Measurements from ENCODE around the gene PHACTR3. TPM values are rescaled to one million over a fixed set of nuclear protein-coding genes. Genes with fewer than 3 reads are reported as not detected.

The PHACTR3 gene
- total and polyA plus RNA-seq, 2 donors = 0.62 to 2.7 TPM

GRCh38 chr20:59718071-59718470, 113.7 kb downstream of the PHACTR3 start:
- Histone ChIP-seq H3K36me3 (ENCODE audit: insufficient read depth) (no peaks in the 10 kb centered on the region), H3K27ac (ENCODE audit: low read depth) (no peak overlapping the region), H3K4me3 (ENCODE audit: low read depth, low read length) (no peak overlapping the region), H3K4me1 (ENCODE audit: insufficient read depth) (no peaks in the 10 kb centered on the region)
- DNase-seq (ENCODE audit: extremely low spot score) = no peak

GRCh38 chr20:59718751-59719150, 114.4 kb downstream of the PHACTR3 start:
- 94% methylated on average over 12 of the region's 12 CpGs for WGBS
- Histone ChIP-seq H3K27ac (ENCODE audit: low read depth) (no peak overlapping the region), H3K4me3 (ENCODE audit: low read depth, low read length) (no peak overlapping the region), H3K36me3 (ENCODE audit: insufficient read depth) (no peaks in the 10 kb centered on the region), H3K4me1 (ENCODE audit: insufficient read depth) (no peaks in the 10 kb centered on the region)
- DNase-seq (ENCODE audit: extremely low spot score) = no peak

- H3K27ac ChIP-seq (ENCODE audit: low read depth) = no peak overlapping the region
- WGBS = 92% methylated on average over 10 of the region's 10 CpGs
- no peaks in the 10 kb centered on the region for H3K4me1 ChIP-seq (ENCODE audit: insufficient read depth)
- H3K36me3 ChIP-seq (ENCODE audit: insufficient read depth) = no peaks in the 10 kb centered on the region
- no peak overlapping the region for H3K4me3 ChIP-seq (ENCODE audit: low read depth, low read length)
- DNase-seq (ENCODE audit: extremely low spot score) = no peak
Measured at GRCh38 chr20:59720013-59720412, 115.7 kb downstream of the PHACTR3 start.

- no peaks in the 10 kb centered on the region for H3K4me1 ChIP-seq (ENCODE audit: insufficient read depth)
- no peaks in the 10 kb centered on the region for H3K36me3 ChIP-seq (ENCODE audit: insufficient read depth)
- 94% methylated on average over 7 of the region's 7 CpGs for WGBS
- DNase-seq (ENCODE audit: extremely low spot score) = no peak
- H3K27ac ChIP-seq (ENCODE audit: low read depth) = no peak overlapping the region
- H3K4me3 ChIP-seq (ENCODE audit: low read depth, low read length) = no peak overlapping the region
Measured at GRCh38 chr20:59721386-59721785, 117.0 kb downstream of the PHACTR3 start.

- Histone ChIP-seq H3K27ac (ENCODE audit: low read depth) (no peak overlapping the region), H3K4me3 (ENCODE audit: low read depth, low read length) (no peak overlapping the region), H3K36me3 (ENCODE audit: insufficient read depth) (no peaks in the 10 kb centered on the region), H3K4me1 (ENCODE audit: insufficient read depth) (no peaks in the 10 kb centered on the region)
- 74% methylated on average over 5 of the region's 5 CpGs for WGBS
- DNase-seq (ENCODE audit: extremely low spot score) = no peak
Measured at GRCh38 chr20:59723108-59723500, 118.8 kb downstream of the PHACTR3 start.

- DNase-seq (ENCODE audit: extremely low spot score) = no peak
Measured at GRCh38 chr20:59723607-59724456, 119.5 kb downstream of the PHACTR3 start.

GRCh38 chr20:59724457-59725366, 120.4 kb downstream of the PHACTR3 start:
- no peak for DNase-seq (ENCODE audit: extremely low spot score)
- Histone ChIP-seq H3K4me1 (ENCODE audit: insufficient read depth) (no peaks in the 10 kb centered on the region), H3K27ac (ENCODE audit: low read depth) (no peak overlapping the region), H3K4me3 (ENCODE audit: low read depth, low read length) (no peak overlapping the region), H3K36me3 (ENCODE audit: insufficient read depth) (no peaks in the 10 kb centered on the region)
- WGBS = 69% methylated on average over 10 of the region's 10 CpGs

More at GRCh38 chr20:59723607-59724456, 119.5 kb downstream of the PHACTR3 start:
- no peaks in the 10 kb centered on the region for H3K4me1 ChIP-seq (ENCODE audit: insufficient read depth)
- WGBS = 89% methylated on average over 19 of the region's 19 CpGs
- H3K4me3 ChIP-seq (ENCODE audit: low read depth, low read length) = no peak overlapping the region
- no peaks in the 10 kb centered on the region for H3K36me3 ChIP-seq (ENCODE audit: insufficient read depth)
- H3K27ac ChIP-seq (ENCODE audit: low read depth) = no peak overlapping the region

GRCh38 chr20:59725476-59726280, 121.3 kb downstream of the PHACTR3 start:
- Histone ChIP-seq H3K36me3 (ENCODE audit: insufficient read depth) (no peaks in the 10 kb centered on the region), H3K4me1 (ENCODE audit: insufficient read depth) (no peaks in the 10 kb centered on the region), H3K4me3 (ENCODE audit: low read depth, low read length) (no peak overlapping the region), H3K27ac (ENCODE audit: low read depth) (no peak overlapping the region)
- WGBS = 87% methylated on average over 8 of the region's 8 CpGs
- DNase-seq (ENCODE audit: extremely low spot score) = no peak

- Histone ChIP-seq H3K4me3 (ENCODE audit: low read depth, low read length) (no peak overlapping the region), H3K4me1 (ENCODE audit: insufficient read depth) (no peaks in the 10 kb centered on the region), H3K27ac (ENCODE audit: low read depth) (no peak overlapping the region), H3K36me3 (ENCODE audit: insufficient read depth) (no peaks in the 10 kb centered on the region)
- DNase-seq (ENCODE audit: extremely low spot score) = no peak
- WGBS = 75% methylated on average over 3 of the region's 3 CpGs
Measured at GRCh38 chr20:59726281-59726595, 121.9 kb downstream of the PHACTR3 start.

GRCh38 chr20:59728722-59729430, 124.5 kb downstream of the PHACTR3 start:
- 96% methylated on average over 13 of the region's 13 CpGs for WGBS
- Histone ChIP-seq H3K4me3 (ENCODE audit: low read depth, low read length) (no peak overlapping the region), H3K27ac (ENCODE audit: low read depth) (no peak overlapping the region), H3K4me1 (ENCODE audit: insufficient read depth) (no peaks in the 10 kb centered on the region), H3K36me3 (ENCODE audit: insufficient read depth) (no peaks in the 10 kb centered on the region)
- no peak for DNase-seq (ENCODE audit: extremely low spot score)

- Histone ChIP-seq H3K27ac (ENCODE audit: low read depth) (no peak overlapping the region), H3K4me3 (ENCODE audit: low read depth, low read length) (no peak overlapping the region), H3K4me1 (ENCODE audit: insufficient read depth) (no peaks in the 10 kb centered on the region), H3K36me3 (ENCODE audit: insufficient read depth) (no peaks in the 10 kb centered on the region)
- no peak for DNase-seq (ENCODE audit: extremely low spot score)
- 88% methylated on average over 5 of the region's 5 CpGs for WGBS
Measured at GRCh38 chr20:59729506-59729905, 125.2 kb downstream of the PHACTR3 start.

GRCh38 chr20:59730722-59731121, 126.4 kb downstream of the PHACTR3 start:
- Histone ChIP-seq H3K36me3 (ENCODE audit: insufficient read depth) (no peaks in the 10 kb centered on the region), H3K4me1 (ENCODE audit: insufficient read depth) (no peaks in the 10 kb centered on the region), H3K4me3 (ENCODE audit: low read depth, low read length) (no peak overlapping the region), H3K27ac (ENCODE audit: low read depth) (no peak overlapping the region)
- no peak for DNase-seq (ENCODE audit: extremely low spot score)
- 69% methylated on average over 3 of the region's 3 CpGs for WGBS

GRCh38 chr20:59731376-59731775, 127.0 kb downstream of the PHACTR3 start:
- H3K4me3 ChIP-seq (ENCODE audit: low read depth, low read length) = no peak overlapping the region
- WGBS = 64% methylated on average over 2 of the region's 2 CpGs
- no peak for DNase-seq (ENCODE audit: extremely low spot score)
- H3K27ac ChIP-seq (ENCODE audit: low read depth) = no peak overlapping the region
- no peaks in the 10 kb centered on the region for H3K36me3 ChIP-seq (ENCODE audit: insufficient read depth)
- H3K4me1 ChIP-seq (ENCODE audit: insufficient read depth) = no peaks in the 10 kb centered on the region
